Lung (tissue), 12 donors: ENCODE data around the gene LRRN4CL. TPM values are rescaled to one million over a fixed set of nuclear protein-coding genes. Genes with fewer than 3 reads are reported as not detected.

Experiments used
- ATAC-seq: fragments of 200-7000 bp; cut with Tn5 transposase; one replicate; pipeline ENCODE4 v1.9.1; 2020; ENCODE audit warnings: moderate number of reproducible peaks; ENCODE audit not compliant: insufficient read depth, low FRiP score
- DNase-seq, 3 donors: peaks; one replicate each; pipeline ENCODE4 v3.0.0-alpha.2; 2013 to 2017
- H3K27ac ChIP-seq, 2 donors: one replicate each; pipeline ENCODE4 v1.5.1; 2013; ENCODE audit warnings: mild to moderate bottlenecking in 2 of 2, moderate library complexity in 2 of 2, control low read depth in 1 of 2, inconsistent platforms in 1 of 2, low read depth in 1 of 2, low read length in 1 of 2
- H3K27me3 ChIP-seq, 3 donors: one replicate each; pipeline ENCODE4 v1.5.1; 2013; ENCODE audit warnings: low read length in 2 of 3; ENCODE audit not compliant: control insufficient read depth in 3 of 3, insufficient read depth in 3 of 3
- H3K36me3 ChIP-seq, 4 donors: one replicate each; pipeline ENCODE4 v1.5.1; 2013; ENCODE audit warnings: low read length in 4 of 4, mild to moderate bottlenecking in 1 of 4, moderate library complexity in 1 of 4; ENCODE audit not compliant: control insufficient read depth in 4 of 4, insufficient read depth in 4 of 4
- H3K4me1 ChIP-seq, 5 donors: one replicate each; pipeline ENCODE4 v1.5.1; 2013; ENCODE audit warnings: low read length in 5 of 5, mild to moderate bottlenecking in 2 of 5, moderate library complexity in 1 of 5; ENCODE audit not compliant: control insufficient read depth in 5 of 5, insufficient read depth in 5 of 5
- H3K4me3 ChIP-seq: one replicate; pipeline ENCODE4 v1.5.1; 2013; ENCODE audit warnings: mild to moderate bottlenecking, control low read depth, moderate library complexity
- H3K9ac ChIP-seq, 2 donors: one replicate each; pipeline ENCODE4 v1.5.1; 2013; ENCODE audit warnings: low read length in 2 of 2, control low read depth in 1 of 2; ENCODE audit not compliant: insufficient read depth in 1 of 2
- H3K9me3 ChIP-seq, 4 donors: one replicate each; pipeline ENCODE4 v1.5.1; 2013; ENCODE audit warnings: low read length in 3 of 4, mild to moderate bottlenecking in 1 of 4, moderate library complexity in 1 of 4; ENCODE audit not compliant: control insufficient read depth in 4 of 4, insufficient read depth in 3 of 4
- CTCF ChIP-seq: IDR thresholded peaks from 2 replicates; pipeline ENCODE4 v1.5.1; 2012; ENCODE audit warnings: mild to moderate bottlenecking; ENCODE audit errors: control extremely low read depth, extremely low read depth
- WGBS, 2 donors: extraction: QIAGEN DNeasy Blood & Tissue Kit; methylation state at CpG; one replicate each; pipeline ENCODE4 v1.1.7; 2013; 5-methylcytosine and 5-hydroxymethylcytosine counted together
- polyA plus RNA-seq, 2 donors: library from polyadenylated mRNA; stranded (reverse); fragments of 200-250 nt; gene quantifications; one replicate each; pipeline ENCODE4 v1.2.1, GENCODE V29; 2013
- total RNA-seq, 2 donors: library from RNA; depleted of rRNA in 1 of 2; stranded (reverse); fragments of >200 nt in 1 of 2; gene quantifications; one replicate each; pipeline ENCODE4 v1.2.1, GENCODE V29; 2014 to 2021
- donor health status: control.
- donor health status: control.
- donor health status: Bipolar disorder and iron deficiency.
- donor health status: healthy.
- donor health status: DM: yes; HTN: yes; CAD: no.

The LRRN4CL gene
- total and polyA plus RNA-seq, 4 donors, result 0.46 to 2.6 (median 1.2) TPM

DNA sequence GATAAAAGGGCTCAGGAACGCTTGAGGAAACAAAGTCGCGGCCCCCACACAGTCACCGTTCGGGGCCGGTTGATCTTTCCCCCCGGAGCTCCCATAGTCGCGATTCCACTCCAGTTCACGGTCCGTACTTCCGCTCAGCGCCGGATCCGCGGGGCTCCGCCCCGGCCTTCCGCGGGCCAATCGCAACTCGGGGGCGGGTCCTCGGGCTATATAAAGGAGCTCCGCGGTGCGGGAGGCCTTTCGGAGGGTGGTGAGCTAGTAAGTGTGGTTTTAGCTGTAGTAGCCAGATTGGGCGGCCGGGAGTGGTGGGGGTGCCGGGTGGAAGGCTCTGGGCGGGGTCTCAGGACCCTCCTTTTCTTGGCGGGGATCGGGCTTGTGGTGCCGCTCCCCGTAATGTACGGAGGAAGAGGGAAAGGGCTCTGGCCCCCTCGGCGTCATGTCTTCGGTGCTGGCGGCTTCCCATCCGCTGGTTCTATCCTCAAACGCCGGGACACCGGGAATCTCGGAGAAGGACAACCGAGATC, 24.2 kb downstream of the LRRN4CL start, which contains the start of the genes C11orf98 and CSKMT:
Gene C11orf98, minus strand, starts transcription at position 136 of the 524 bp plus-strand sequence. Its CDS starts 41 bp downstream, at position 95.
Gene CSKMT, plus strand, starts transcription at position 238 of the 524 bp plus-strand sequence. CDS start 568 bp downstream, outside the sequence.
- peak; percentile 97 to 98 (median 97) for DNase-seq
- H3K36me3 ChIP-seq, result peaks cover 7 to 21% (median 18%) of the 10 kb centered on the region in 4 donors
- 0 to 1% methylated on average over 41 to 47 of the region's 47 CpGs for WGBS, 2 donors
- no peaks in the 10 kb centered on the region for H3K9me3 ChIP-seq
- peaks cover 11 to 17% (median 14%) of the 10 kb centered on the region in 5 donors for H3K4me1 ChIP-seq
- no peak for TF ChIP-seq CTCF
- peak; percentile 96 for ATAC-seq
- H3K27me3 ChIP-seq, result no peaks in the 10 kb centered on the region
- H3K9ac ChIP-seq, result peak within 1 kb of the TSS; percentile 48 to 82
- H3K4me3 ChIP-seq, result peak within 1 kb of the TSS; percentile 79
- H3K27ac ChIP-seq, result peak within 1 kb of the TSS; percentile 86 to 90

GRCh38 chr11:62664405-62665074, 24.8 kb downstream of the LRRN4CL start:
- Histone ChIP-seq H3K4me1 (peaks cover 11 to 15% (median 12%) of the 10 kb centered on the region in 5 donors), H3K9me3 (no peaks in the 10 kb centered on the region), H3K27me3 (no peaks in the 10 kb centered on the region), H3K9ac (peak overlapping the region; percentile 12 to 61), H3K36me3 (peaks cover 7 to 21% (median 17%) of the 10 kb centered on the region in 4 donors), H3K27ac (peak overlapping the region; percentile 79 to 90), H3K4me3 (peak overlapping the region; percentile 62)
- TF ChIP-seq CTCF, result no peak
- 4% methylated on average over 36 of the region's 36 CpGs for WGBS, 2 donors
- ATAC-seq (peak; percentile 16), DNase-seq (peak in 2 of 3 donors; percentile 62 to 71)

DNA sequence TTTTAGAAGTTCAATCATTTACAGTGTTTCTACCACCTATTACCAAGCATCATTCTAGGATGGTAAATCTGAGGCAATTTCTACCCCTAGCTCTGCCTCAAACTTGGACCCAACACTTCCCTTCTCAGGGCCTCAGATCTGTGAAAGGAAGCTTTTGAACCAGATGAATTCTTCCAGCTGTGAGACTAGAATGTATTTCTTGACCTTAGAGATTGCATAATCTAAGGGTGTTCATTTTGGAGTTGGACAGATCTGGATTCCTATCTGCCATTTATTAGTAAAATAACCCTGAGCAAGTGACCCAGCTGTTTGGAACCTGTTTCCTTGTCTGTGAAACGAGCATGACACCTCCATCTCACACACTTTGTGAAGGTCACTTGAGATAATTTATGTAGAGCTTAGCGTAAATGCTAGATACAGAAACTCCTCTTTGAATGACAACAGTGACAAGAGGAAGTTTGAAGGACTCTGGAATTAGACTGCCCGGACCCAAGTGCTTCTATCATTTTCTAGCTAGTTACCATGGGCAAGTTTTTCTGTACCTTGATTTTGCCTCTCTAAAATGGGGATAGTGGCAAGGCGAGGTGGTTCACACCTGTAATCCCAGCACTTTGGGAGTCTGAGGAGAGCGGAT, 32.4 kb downstream of the LRRN4CL start:
- H3K9ac ChIP-seq, result no peak overlapping the region
- H3K4me3 ChIP-seq, result no peak overlapping the region
- no peaks in the 10 kb centered on the region for H3K27me3 ChIP-seq
- WGBS, 2 donors, result 56 to 66% methylated on average over 5 of the region's 5 CpGs
- H3K9me3 ChIP-seq, result no peaks in the 10 kb centered on the region
- ATAC-seq (no peak), DNase-seq (peak in 2 of 3 donors; percentile 53 to 58)
- H3K36me3 ChIP-seq, result no peaks in the 10 kb centered on the region
- TF ChIP-seq CTCF, result no peak
- H3K4me1 ChIP-seq, result peaks cover 0 to 6% (median 0%) of the 10 kb centered on the region in 5 donors
- H3K27ac ChIP-seq, result no peak overlapping the region
